B cell (primary cell): Measurements from ENCODE around the gene RPP25L. TPM values are rescaled to one million over a fixed set of nuclear protein-coding genes. Genes with fewer than 3 reads are reported as not detected.

Experiments
- ATAC-seq: fragments of 200-7000 bp; cut with Tn5 transposase; one replicate; pipeline ENCODE4 v1.10.0; 2021; ENCODE audit warnings: low read depth, mild to moderate bottlenecking, moderate number of reproducible peaks, moderate library complexity
- CTCF ChIA-PET: fragments of 350-600 bp; sonication (Branson Sonifier 250); formaldehyde crosslinking; loops from one replicate; lab custom pipeline; 2021; ENCODE audit warnings: antibody characterized with exemption, inconsistent platforms; lab: Charles Lee
- POLR2A ChIA-PET: fragments of 350-600 bp; sonication (Branson Sonifier 250); formaldehyde crosslinking; loops from one replicate; lab custom pipeline; 2021; ENCODE audit warnings: antibody characterized with exemption; lab: Charles Lee
- DNase-seq: peaks from one replicate; pipeline ENCODE4 v3.0.0; 2013
- H2AFZ ChIP-seq: 2 replicates; pipeline ENCODE4 v1.6.1; 2012; ENCODE audit warnings: mild to moderate bottlenecking, low read depth, low read length; ENCODE audit not compliant: insufficient read depth, poor library complexity, severe bottlenecking
- H3K27ac ChIP-seq, 2 donors: 1 replicate in 1 of 2; 2 replicates in 1 of 2; pipeline ENCODE4 v1.5.1; 2012 to 2013; ENCODE audit warnings: low read length in 2 of 2, mild to moderate bottlenecking in 2 of 2, moderate library complexity in 1 of 2
- H3K27me3 ChIP-seq, 4 experiments: fragments of 200-600 bp in 1 of 4; sonication (generic) in 1 of 4; replicated peaks in 1 of 4; 1 replicate in 2 of 4; 2 replicates in 2 of 4; pipeline versions ENCODE4 v1.6.1 to v1.7.0; 2013 to 2016; ENCODE audit warnings: low read length in 3 of 4, mild to moderate bottlenecking in 2 of 4, mixed read lengths in 1 of 4, moderate library complexity in 1 of 4; ENCODE audit not compliant: insufficient read depth in 4 of 4, control insufficient read depth in 3 of 4; ENCODE audit errors: control extremely low read depth in 1 of 4
- H3K36me3 ChIP-seq, 2 experiments: replicated peaks in 1 of 2; 1 replicate in 1 of 2; 2 replicates in 1 of 2; pipeline versions ENCODE4 v1.6.1 to v1.7.1; 2013; ENCODE audit warnings: low read length in 1 of 2; ENCODE audit not compliant: insufficient read depth in 2 of 2, control insufficient read depth in 1 of 2; ENCODE audit errors: control extremely low read depth in 1 of 2, extremely low read depth in 1 of 2
- H3K4me1 ChIP-seq, 2 donors: fragments of 200-600 bp in 1 of 2; sonication (generic) in 1 of 2; 1 replicate in 1 of 2; 2 replicates in 1 of 2; pipeline versions ENCODE4 v1.5.1 to v1.6.1; 2013 to 2017; ENCODE audit warnings: low read length in 2 of 2; ENCODE audit not compliant: control insufficient read depth in 2 of 2, insufficient read depth in 2 of 2
- H3K4me2 ChIP-seq: replicated peaks from 2 replicates; pipeline ENCODE3; 2012; ENCODE audit warnings: mild to moderate bottlenecking, low read depth, low read length; ENCODE audit not compliant: poor library complexity, severe bottlenecking
- H3K4me3 ChIP-seq, 5 experiments: fragments of 200-600 bp in 1 of 5; sonication (generic) in 1 of 5; 1 replicate in 3 of 5; 2 replicates in 2 of 5; pipeline versions ENCODE4 v1.5.1 to v1.7.0; 2011 to 2016; ENCODE audit warnings: low read length in 4 of 5, mild to moderate bottlenecking in 4 of 5, low read depth in 2 of 5, control low read depth in 1 of 5, moderate library complexity in 1 of 5; ENCODE audit not compliant: insufficient read depth in 1 of 5; ENCODE audit errors: control extremely low read depth in 1 of 5, extremely low read depth in 1 of 5
- H3K79me2 ChIP-seq: fragments of 200-600 bp; sonication (generic); one replicate; pipeline ENCODE4 v1.6.0; 2016; ENCODE audit warnings: low read length; ENCODE audit not compliant: control insufficient read depth, insufficient read depth
- H3K9ac ChIP-seq: fragments of 200-600 bp; sonication (generic); 2 replicates; pipeline ENCODE4 v1.6.1; 2017; ENCODE audit warnings: mild to moderate bottlenecking, low read length, moderate library complexity
- H3K9me3 ChIP-seq, 3 donors: one replicate each; pipeline versions ENCODE4 v1.6.1 to v1.7.1; 2013; ENCODE audit warnings: low read length in 2 of 3; ENCODE audit not compliant: control insufficient read depth in 2 of 3, insufficient read depth in 1 of 3; ENCODE audit errors: control extremely low read depth in 1 of 3
- H4K20me1 ChIP-seq: 2 replicates; pipeline ENCODE4 v1.6.0; 2012; ENCODE audit warnings: mild to moderate bottlenecking, low read length; ENCODE audit not compliant: insufficient read depth, control insufficient read depth, poor library complexity, severe bottlenecking
- H3K27ac Mint-ChIP-seq: one replicate; pipeline ENCODE4 v1.8.0; 2021; ENCODE audit warnings: mixed read lengths
- H3K27me3 Mint-ChIP-seq: one replicate; pipeline ENCODE4 v1.8.0; 2021; ENCODE audit warnings: mixed read lengths
- H3K4me1 Mint-ChIP-seq: one replicate; pipeline ENCODE4 v1.8.0; 2021; ENCODE audit warnings: mixed read lengths
- H3K4me3 Mint-ChIP-seq: one replicate; pipeline ENCODE4 v1.8.0; 2021; ENCODE audit warnings: mixed read lengths
- H3K9me3 Mint-ChIP-seq: one replicate; pipeline ENCODE4 v1.8.0; 2022; ENCODE audit warnings: mixed read lengths; ENCODE audit not compliant: insufficient read depth
- EZH2 ChIP-seq: IDR thresholded peaks from 2 replicates; pipeline ENCODE4 v1.6.1; 2012; ENCODE audit warnings: borderline replicate concordance, low read depth, mild to moderate bottlenecking, moderate library complexity, low read length; ENCODE audit not compliant: insufficient read depth, poor library complexity, severe bottlenecking
- WGBS: methylation state at CpG from one replicate; pipeline ENCODE4 v1.1.5; 2013; ENCODE audit warnings: missing lambda C conversion rate; ENCODE audit not compliant: insufficient coverage; 5-methylcytosine and 5-hydroxymethylcytosine counted together
- intact Hi-C: fragments of 100-400 bp; cut with micrococcal nuclease; formaldehyde crosslinking; loops from one replicate; pipeline ENCODE4 v1.10.0; 2022
- polyA plus RNA-seq: library from polyadenylated mRNA; depleted of rRNA; stranded (reverse); fragments of >200 nt; gene quantifications from 2 replicates; pipeline ENCODE4 v1.2.3, GENCODE V29; 2012
- total RNA-seq, 2 donors: library from RNA; stranded (reverse); fragments of 120-200 nt in 1 of 2; gene quantifications; 1 replicate in 1 of 2; 2 replicates in 1 of 2; pipeline versions ENCODE4 v1.2.3 to v1.2.4, GENCODE V29; 2013 to 2022
- TF ChIP-seq, protein P1 (sequence below): fragments of 200-600 bp; IDR thresholded peaks from one replicate; pipeline ENCODE4 v1.8.0; 2022; ENCODE audit warnings: antibody characterized with exemption, mild to moderate bottlenecking

The RPP25L gene
- total and polyA plus RNA-seq, 2 donors (not counting 1 experiment from before 2014, with no cell fraction given): 20.2 to 27.0 TPM

DNA sequence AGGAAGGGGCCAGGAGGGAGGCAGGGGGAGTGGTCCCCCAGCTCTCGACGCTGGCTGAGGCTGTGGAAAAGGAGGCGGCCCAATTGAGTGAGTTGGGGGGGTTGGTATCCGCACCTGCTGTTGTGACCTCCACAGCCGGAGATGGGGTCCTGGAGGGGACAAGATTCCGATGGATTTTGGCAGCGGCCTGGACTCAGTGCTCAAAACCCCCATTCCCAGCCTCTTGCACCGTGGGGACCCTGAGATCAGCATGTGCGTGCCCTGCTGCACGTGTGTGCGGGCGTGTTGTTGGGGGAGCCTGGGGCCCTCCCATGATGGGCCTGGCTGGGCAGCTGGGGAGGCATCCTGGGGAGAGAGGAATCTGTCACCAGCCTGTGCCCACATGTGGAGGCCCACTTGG lies 37.3 kb downstream of the RPP25L start:
- H3K27me3 Mint-ChIP-seq: peaks cover 63% of the 10 kb centered on the region
- intact Hi-C loops: no loop called here

DNA sequence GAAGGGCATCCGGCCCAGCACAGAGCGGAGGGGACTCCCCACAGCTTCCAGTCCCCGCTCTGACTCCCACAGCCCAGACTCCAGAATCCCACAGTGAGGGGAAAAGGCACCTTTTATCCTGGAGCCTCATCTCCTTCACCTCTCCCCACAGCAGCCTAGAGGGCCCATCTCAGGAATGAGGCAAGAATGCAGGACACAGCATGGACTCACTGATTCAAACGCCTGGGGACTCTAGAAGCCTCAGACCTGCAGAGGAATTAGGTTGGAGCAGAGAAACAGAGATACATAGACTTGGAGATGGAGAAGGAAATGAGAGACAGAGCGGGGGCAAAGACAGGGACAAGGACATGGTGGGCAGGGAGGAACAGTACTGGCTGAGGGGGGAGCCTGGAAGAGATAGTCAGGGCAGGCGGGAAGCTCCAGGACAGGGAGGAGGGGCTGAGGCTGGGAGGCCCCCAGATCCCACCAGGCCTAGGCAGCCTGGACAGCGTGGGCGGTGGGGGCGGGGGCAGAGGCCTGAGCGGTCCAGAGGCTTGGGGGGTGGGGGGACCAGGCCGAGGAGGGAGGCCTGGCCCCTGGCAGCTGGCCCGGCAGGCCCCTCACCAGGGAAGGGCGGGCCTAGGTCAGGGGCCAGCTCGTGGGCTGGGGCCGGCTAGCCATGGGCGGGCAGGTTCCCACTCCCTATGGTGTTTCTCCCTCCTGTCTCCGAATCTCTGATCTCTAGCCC lies 38.1 kb downstream of the RPP25L start:
- Histone ChIP-seq H3K9ac (no peak overlapping the region), H3K79me2 (no peaks in the 10 kb centered on the region), H3K4me1 (peaks cover 7 to 13% of the 10 kb centered on the region in 2 donors), H4K20me1 (no peaks in the 10 kb centered on the region), H3K9me3 (peaks cover 0 to 3% (median 0%) of the 10 kb centered on the region in 3 donors), H3K27ac (no peak overlapping the region), H3K4me2 (no peak overlapping the region), H3K36me3 (no peaks in the 10 kb centered on the region), H3K4me3 (no peak overlapping the region), H3K27me3 (peaks cover 0 to 45% (median 21%) of the 10 kb centered on the region in 4 experiments), H2AFZ (no peak overlapping the region)
- Mint-ChIP-seq H3K9me3 (no peaks in the 10 kb centered on the region), H3K27me3 (peaks cover 57% of the 10 kb centered on the region), H3K4me1 (peaks cover 11% of the 10 kb centered on the region), H3K27ac (no peak overlapping the region), H3K4me3 (no peak overlapping the region)
- no peak for TF ChIP-seq EZH2
- TF ChIP-seq, protein P1, sequence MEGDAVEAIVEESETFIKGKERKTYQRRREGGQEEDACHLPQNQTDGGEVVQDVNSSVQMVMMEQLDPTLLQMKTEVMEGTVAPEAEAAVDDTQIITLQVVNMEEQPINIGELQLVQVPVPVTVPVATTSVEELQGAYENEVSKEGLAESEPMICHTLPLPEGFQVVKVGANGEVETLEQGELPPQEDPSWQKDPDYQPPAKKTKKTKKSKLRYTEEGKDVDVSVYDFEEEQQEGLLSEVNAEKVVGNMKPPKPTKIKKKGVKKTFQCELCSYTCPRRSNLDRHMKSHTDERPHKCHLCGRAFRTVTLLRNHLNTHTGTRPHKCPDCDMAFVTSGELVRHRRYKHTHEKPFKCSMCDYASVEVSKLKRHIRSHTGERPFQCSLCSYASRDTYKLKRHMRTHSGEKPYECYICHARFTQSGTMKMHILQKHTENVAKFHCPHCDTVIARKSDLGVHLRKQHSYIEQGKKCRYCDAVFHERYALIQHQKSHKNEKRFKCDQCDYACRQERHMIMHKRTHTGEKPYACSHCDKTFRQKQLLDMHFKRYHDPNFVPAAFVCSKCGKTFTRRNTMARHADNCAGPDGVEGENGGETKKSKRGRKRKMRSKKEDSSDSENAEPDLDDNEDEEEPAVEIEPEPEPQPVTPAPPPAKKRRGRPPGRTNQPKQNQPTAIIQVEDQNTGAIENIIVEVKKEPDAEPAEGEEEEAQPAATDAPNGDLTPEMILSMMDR: no peak
- DNase-seq (no peak), ATAC-seq (no peak)
- POLR2A ChIA-PET: no interaction called here
- WGBS: 90% methylated on average over 15 of the region's 17 CpGs
- CTCF ChIA-PET: interaction anchor here (0.8 kb wide), 1 partner anchor 170 kb away, joined by 3 read pairs; no protein-coding TSS in a partner anchor
- intact Hi-C loops: no loop called here

More for the DNA sequence above, 37.3 kb downstream of the RPP25L start:
- Mint-ChIP-seq H3K9me3 (no peaks in the 10 kb centered on the region), H3K4me1 (peaks cover 12% of the 10 kb centered on the region), H3K27ac (no peak overlapping the region), H3K4me3 (no peak overlapping the region)
- ATAC-seq (no peak), DNase-seq (no peak)
- Histone ChIP-seq H3K27ac (no peak overlapping the region), H3K27me3 (peaks cover 0 to 51% (median 22%) of the 10 kb centered on the region in 4 experiments), H3K4me3 (no peak overlapping the region), H3K4me2 (no peak overlapping the region), H3K9ac (no peak overlapping the region), H3K79me2 (no peaks in the 10 kb centered on the region), H2AFZ (no peak overlapping the region), H3K4me1 (peaks cover 7 to 15% of the 10 kb centered on the region in 2 donors), H3K9me3 (peaks cover 0 to 3% (median 0%) of the 10 kb centered on the region in 3 donors), H4K20me1 (no peaks in the 10 kb centered on the region), H3K36me3 (no peaks in the 10 kb centered on the region)
- TF ChIP-seq, protein P1: no peak
- TF ChIP-seq EZH2: no peak
- ChIA-PET POLR2A (no interaction called here), CTCF (interaction anchor here (0.8 kb wide), 1 partner anchor 171 kb away, joined by 3 read pairs; no protein-coding TSS in a partner anchor)
- over 99% methylated on average over 9 of the region's 12 CpGs for WGBS
